Ovary (tissue), 9 donors: Measurements from ENCODE around the gene COMP. TPM values are rescaled to one million over a fixed set of nuclear protein-coding genes. Genes with fewer than 3 reads are reported as not detected.

Experiments
- DNase-seq, 5 donors: peaks; one replicate each; pipeline ENCODE4 v3.0.0-alpha.2; 2019 to 2020
- H3K27ac ChIP-seq, 2 donors: fragments of 200-600 bp; one replicate each; pipeline versions ENCODE4 v1.5.1 to v1.8.0; 2019 to 2022
- H3K27me3 ChIP-seq: fragments of 200-600 bp; one replicate; pipeline ENCODE4 v1.8.0; 2022
- H3K36me3 ChIP-seq: fragments of 200-600 bp; sonication (generic); one replicate; pipeline ENCODE4 v1.5.1; 2019
- H3K4me1 ChIP-seq: one replicate; pipeline ENCODE4 v1.8.1; 2013; ENCODE audit warnings: mild to moderate bottlenecking, moderate library complexity; ENCODE audit not compliant: insufficient read depth
- H3K4me3 ChIP-seq: fragments of 200-600 bp; sonication (generic); one replicate; pipeline ENCODE4 v1.5.1; 2017
- H3K9me3 ChIP-seq, 2 donors: fragments of 200-600 bp in 1 of 2; sonication (generic) in 1 of 2; one replicate each; pipeline versions ENCODE4 v1.5.1 to v1.8.1; 2013 to 2019; ENCODE audit warnings: mild to moderate bottlenecking in 1 of 2, moderate library complexity in 1 of 2
- EP300 ChIP-seq: sonication (generic); formaldehyde crosslinking; IDR thresholded peaks from one replicate; pipeline ENCODE4 v1.6.1; 2017; ENCODE audit warnings: antibody characterized with exemption
- POLR2A ChIP-seq: fragments of 450-650 bp; IDR thresholded peaks from one replicate; pipeline ENCODE4 v1.6.1; 2017; ENCODE audit warnings: antibody characterized with exemption, mild to moderate bottlenecking, moderate library complexity
- WGBS, 3 donors: extraction: QIAGEN DNeasy Blood & Tissue Kit in 1 of 3; methylation state at CpG; one replicate each; pipeline versions ENCODE4 v1.1.5 to v1.1.7; 2013 to 2017; 5-methylcytosine and 5-hydroxymethylcytosine counted together
- intact Hi-C, 4 donors: fragments of 100-400 bp; cut with DNase I; formaldehyde crosslinking; loops; one replicate each; pipeline versions ENCODE4 v1.11.0 to v1.15.1; 2022 to 2023
- polyA plus RNA-seq, 2 donors: library from polyadenylated mRNA; stranded (reverse); fragments of 200-250 nt in 1 of 2; fragments of 350-450 nt in 1 of 2; fragmentation: Illumina TruSeq in 1 of 2; extraction: RNeasy Lipid Tissue Mini Kit (QIAGEN cat#74804) in 1 of 2; gene quantifications; one replicate each; pipeline ENCODE4 v1.2.3, GENCODE V29; 2013 to 2014
- total RNA-seq, 7 donors: library from RNA; depleted of rRNA in 2 of 7; stranded (reverse); fragments of >200 nt in 2 of 7; fragmentation: NEBNext Ultra II Directional in 3 of 7; extraction: Animal tissue kit (Norgen Biotek cat#: 25700) in 3 of 7; gene quantifications; one replicate each; pipeline versions ENCODE4 v1.1.0 to v1.2.4, GENCODE V29; 2016 to 2023
- TF ChIP-seq, protein P1 (sequence below), 3 donors: fragments of 450-650 bp in 2 of 3; fragments of 200-600 bp in 1 of 3; IDR thresholded peaks; one replicate each; pipeline versions ENCODE4 v1.5.1 to v1.8.0; 2016 to 2022; ENCODE audit warnings: antibody characterized with exemption in 3 of 3, mild to moderate bottlenecking in 1 of 3
- donor health status: DM: no; HTN: no; CAD: no; lungs with moderate emphysema.
- donor health status: DM: no; HTN: no; CAD: no.
- donor health status: Bipolar disorder and iron deficiency.
- donor health status: DM: yes; HTN: yes; CAD: no.
- donor health status: DM: no; HTN: no; CAD: no.
- donor health status: DM: yes; HTN: yes; CAD: no.

Gene COMP
- total and polyA plus RNA-seq, 9 donors = 0.08 to 0.92 (median 0.40) TPM; not detected in 3

DNA sequence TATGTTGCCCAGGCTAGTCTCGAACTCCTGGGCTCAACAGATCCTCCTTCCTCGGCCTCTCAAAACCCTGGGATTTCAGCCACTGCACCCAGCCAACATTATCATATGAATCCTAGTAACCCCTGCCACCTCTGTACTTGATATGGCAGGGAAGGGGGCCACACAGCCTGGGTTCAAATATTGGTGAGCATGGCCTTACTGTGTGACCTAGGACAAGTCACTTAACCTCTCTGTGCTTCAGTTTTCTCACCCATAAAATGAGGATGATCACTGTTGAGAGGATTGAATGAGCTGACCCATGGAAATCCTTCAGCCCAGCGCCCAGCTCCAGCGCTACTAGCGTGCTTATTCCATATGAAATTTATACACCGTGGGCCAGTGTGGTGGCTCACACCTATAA, 3.6 kb upstream of the COMP start:
- no peaks in the 10 kb centered on the region for H3K36me3 ChIP-seq
- H3K27ac ChIP-seq = no peak overlapping the region
- H3K4me3 ChIP-seq = no peak overlapping the region
- TF ChIP-seq POLR2A = no peak
- TF ChIP-seq, protein P1, sequence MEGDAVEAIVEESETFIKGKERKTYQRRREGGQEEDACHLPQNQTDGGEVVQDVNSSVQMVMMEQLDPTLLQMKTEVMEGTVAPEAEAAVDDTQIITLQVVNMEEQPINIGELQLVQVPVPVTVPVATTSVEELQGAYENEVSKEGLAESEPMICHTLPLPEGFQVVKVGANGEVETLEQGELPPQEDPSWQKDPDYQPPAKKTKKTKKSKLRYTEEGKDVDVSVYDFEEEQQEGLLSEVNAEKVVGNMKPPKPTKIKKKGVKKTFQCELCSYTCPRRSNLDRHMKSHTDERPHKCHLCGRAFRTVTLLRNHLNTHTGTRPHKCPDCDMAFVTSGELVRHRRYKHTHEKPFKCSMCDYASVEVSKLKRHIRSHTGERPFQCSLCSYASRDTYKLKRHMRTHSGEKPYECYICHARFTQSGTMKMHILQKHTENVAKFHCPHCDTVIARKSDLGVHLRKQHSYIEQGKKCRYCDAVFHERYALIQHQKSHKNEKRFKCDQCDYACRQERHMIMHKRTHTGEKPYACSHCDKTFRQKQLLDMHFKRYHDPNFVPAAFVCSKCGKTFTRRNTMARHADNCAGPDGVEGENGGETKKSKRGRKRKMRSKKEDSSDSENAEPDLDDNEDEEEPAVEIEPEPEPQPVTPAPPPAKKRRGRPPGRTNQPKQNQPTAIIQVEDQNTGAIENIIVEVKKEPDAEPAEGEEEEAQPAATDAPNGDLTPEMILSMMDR (IDR thresholded peaks at IDR 0.05) = no peak
- no peak for TF ChIP-seq EP300
- intact Hi-C loops = no loop called here
- H3K27me3 ChIP-seq = peaks cover 4% of the 10 kb centered on the region
- 89 to 94% (median 92%) methylated on average over 6 of the region's 6 CpGs for WGBS, 3 donors
- no peak for DNase-seq
- peaks cover 2% of the 10 kb centered on the region for H3K4me1 ChIP-seq
- H3K9me3 ChIP-seq = no peaks in the 10 kb centered on the region

DNA sequence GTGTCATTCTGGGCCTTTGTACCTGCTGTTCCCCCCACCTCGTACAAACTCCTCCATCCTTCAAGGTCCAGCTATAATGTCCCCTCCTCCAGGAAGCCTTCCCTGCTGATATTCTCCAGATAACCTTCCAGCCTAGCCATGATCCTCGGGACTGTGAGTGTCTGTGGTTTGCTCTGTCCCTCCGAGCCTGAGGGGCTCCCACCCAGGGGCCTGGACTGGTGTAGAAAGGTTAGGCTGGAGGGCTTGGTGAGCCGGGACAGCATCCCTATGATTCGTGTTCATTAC, 2.9 kb upstream of the COMP start:
- peaks cover 4% of the 10 kb centered on the region for H3K27me3 ChIP-seq
- 63 to 65% (median 64%) methylated on average over 5 of the region's 5 CpGs for WGBS, 3 donors
- H3K4me3 ChIP-seq = no peak overlapping the region
- intact Hi-C loops = no loop called here
- H3K9me3 ChIP-seq = no peaks in the 10 kb centered on the region
- no peak overlapping the region for H3K27ac ChIP-seq
- TF ChIP-seq, protein P1 (IDR thresholded peaks at IDR 0.05) = no peak
- no peak for TF ChIP-seq EP300
- TF ChIP-seq POLR2A = no peak
- peaks cover 5% of the 10 kb centered on the region for H3K4me1 ChIP-seq
- H3K36me3 ChIP-seq = no peaks in the 10 kb centered on the region
- no peak for DNase-seq

DNA sequence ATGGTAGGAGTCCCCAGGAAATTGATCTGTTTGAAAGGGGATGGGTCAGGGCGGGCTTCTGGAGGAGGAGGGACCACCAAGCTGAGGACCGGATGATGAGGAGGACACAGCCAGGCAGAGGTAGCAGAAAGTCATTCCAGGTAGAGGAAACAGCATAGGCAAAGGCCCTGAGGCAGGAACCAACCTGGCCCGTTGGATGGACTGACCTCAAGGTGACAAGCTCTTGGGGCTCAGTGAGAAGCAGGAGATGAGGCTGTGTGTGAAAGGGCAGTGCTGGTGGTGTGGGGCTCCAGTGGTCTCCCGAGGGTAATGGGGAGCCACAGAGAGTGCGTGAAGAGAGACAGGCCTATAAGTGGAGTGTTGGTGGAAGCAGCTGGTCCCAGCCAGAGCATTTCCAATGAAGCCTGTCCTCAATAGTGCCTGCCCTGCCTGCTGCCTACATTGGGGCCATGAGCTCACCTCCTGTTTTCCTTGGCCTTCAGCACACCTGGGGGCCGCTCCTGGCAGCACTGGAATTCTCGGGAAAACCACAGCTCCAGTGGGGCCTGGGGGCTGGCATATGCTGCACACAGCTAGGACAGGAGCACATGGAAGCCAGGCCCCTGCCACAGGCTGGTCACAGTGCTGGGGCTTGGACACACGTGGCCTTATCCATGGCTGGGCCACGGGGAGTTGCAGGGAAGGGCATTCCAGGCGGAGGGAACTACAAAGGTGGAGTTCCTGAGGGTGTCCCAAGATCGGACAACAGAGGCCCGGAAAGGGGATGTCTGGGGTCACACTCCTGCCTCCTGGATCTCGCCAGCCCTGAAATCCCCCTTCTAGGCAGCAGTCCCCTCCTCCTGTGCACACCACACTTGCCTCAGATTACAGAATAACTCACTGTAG, 2.3 kb upstream of the COMP start:
- H3K27ac ChIP-seq = no peak overlapping the region
- TF ChIP-seq, protein P1 (IDR thresholded peaks at IDR 0.05) = no peak
- no peak for TF ChIP-seq POLR2A
- no peak for TF ChIP-seq EP300
- WGBS, 3 donors = 68 to 74% (median 73%) methylated on average over 13 of the region's 13 CpGs
- H3K4me3 ChIP-seq = no peak overlapping the region
- H3K9me3 ChIP-seq = no peaks in the 10 kb centered on the region
- intact Hi-C loops = no loop called here
- DNase-seq = no peak
- H3K4me1 ChIP-seq = peaks cover 5% of the 10 kb centered on the region
- no peaks in the 10 kb centered on the region for H3K36me3 ChIP-seq
- H3K27me3 ChIP-seq = peaks cover 5% of the 10 kb centered on the region

DNA sequence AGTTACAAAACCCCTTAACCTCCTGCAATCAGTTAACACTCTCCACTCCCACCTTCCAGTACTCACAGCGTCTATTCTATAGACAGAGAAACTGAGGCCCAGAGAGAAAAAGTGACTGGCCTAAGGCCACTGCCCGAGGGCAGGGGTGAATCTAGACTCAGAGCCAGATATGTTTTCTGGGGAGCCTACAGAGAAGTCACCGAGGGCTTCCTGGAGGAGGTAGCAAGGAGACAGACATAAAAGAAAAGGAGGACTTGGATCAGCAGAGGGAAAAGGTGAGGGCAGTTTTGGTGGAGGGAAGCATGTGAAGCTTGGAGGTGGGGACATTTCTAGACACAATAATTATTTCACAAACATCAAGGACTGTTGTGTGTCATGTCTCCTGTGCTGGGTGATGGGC, 1.6 kb upstream of the COMP start:
- no peaks in the 10 kb centered on the region for H3K36me3 ChIP-seq
- no peak overlapping the region for H3K4me3 ChIP-seq
- no peak for DNase-seq
- no peak overlapping the region for H3K27ac ChIP-seq
- TF ChIP-seq POLR2A = no peak
- TF ChIP-seq, protein P1 (IDR thresholded peaks at IDR 0.05) = no peak
- no peak for TF ChIP-seq EP300
- intact Hi-C loops = no loop called here
- peaks cover 12% of the 10 kb centered on the region for H3K27me3 ChIP-seq
- peaks cover 5% of the 10 kb centered on the region for H3K4me1 ChIP-seq
- whole genome bisulfite sequencing, 3 donors = 52 to 74% (median 71%) methylated on average over 3 of the region's 3 CpGs
- H3K9me3 ChIP-seq = no peaks in the 10 kb centered on the region
